Natural killer cell (primary cell): ENCODE measurements around the gene PHEX. TPM values are rescaled to one million over a fixed set of nuclear protein-coding genes. Genes with fewer than 3 reads are reported as not detected.

Experiments
- ATAC-seq, 3 donors: fragments of 150-1000 bp in 2 of 3; fragments of 200-7000 bp in 1 of 3; cut with Tn5 transposase; 1 replicate in 1 of 3; 2 replicates in 2 of 3; pipeline ENCODE4 v1.10.0; 2021; ENCODE audit warnings: mild to moderate bottlenecking in 2 of 3, moderate library complexity in 2 of 3
- DNase-seq, 2 donors: peaks; one replicate each; pipeline versions ENCODE4 v3.0.0 to v3.0.0-alpha.2; 2013 to 2021; ENCODE audit warnings: mixed read lengths in 1 of 2
- H3K27ac ChIP-seq: one replicate; pipeline ENCODE4 v1.5.1; 2013; ENCODE audit warnings: mild to moderate bottlenecking, low read length
- H3K27me3 ChIP-seq: one replicate; pipeline ENCODE4 v1.6.1; 2013; ENCODE audit warnings: low read length; ENCODE audit not compliant: control insufficient read depth, insufficient read depth
- H3K36me3 ChIP-seq: one replicate; pipeline ENCODE4 v1.6.1; 2013; ENCODE audit warnings: low read length; ENCODE audit not compliant: control insufficient read depth, insufficient read depth
- H3K4me1 ChIP-seq: one replicate; pipeline ENCODE4 v1.6.1; 2013; ENCODE audit warnings: low read length; ENCODE audit not compliant: control insufficient read depth, insufficient read depth
- H3K4me3 ChIP-seq: one replicate; pipeline ENCODE4 v1.5.1; 2013; ENCODE audit warnings: low read length
- H3K9me3 ChIP-seq: one replicate; pipeline ENCODE4 v1.6.1; 2013; ENCODE audit warnings: low read length; ENCODE audit not compliant: control insufficient read depth, insufficient read depth
- H3K27ac Mint-ChIP-seq, 2 donors: one replicate each; pipeline ENCODE4 v1.8.0; 2022; ENCODE audit warnings: mild to moderate bottlenecking in 2 of 2, mixed read lengths in 2 of 2, moderate library complexity in 1 of 2
- H3K27me3 Mint-ChIP-seq, 2 donors: one replicate each; pipeline ENCODE4 v1.8.0; 2022; ENCODE audit warnings: low read depth in 2 of 2, mixed read lengths in 2 of 2
- H3K36me3 Mint-ChIP-seq: one replicate; pipeline ENCODE4 v1.8.0; 2022; ENCODE audit warnings: mixed read lengths
- H3K4me1 Mint-ChIP-seq, 2 donors: one replicate each; pipeline ENCODE4 v1.8.0; 2022; ENCODE audit warnings: mixed read lengths in 2 of 2
- H3K4me3 Mint-ChIP-seq: one replicate; pipeline ENCODE4 v1.8.0; 2022; ENCODE audit warnings: mild to moderate bottlenecking, moderate library complexity, mixed read lengths
- H3K9me3 Mint-ChIP-seq, 2 donors: one replicate each; pipeline ENCODE4 v1.8.0; 2022; ENCODE audit warnings: mixed read lengths in 2 of 2
- WGBS: methylation state at CpG from one replicate; pipeline ENCODE4 v1.1.7; 2013; ENCODE audit warnings: missing lambda C conversion rate; ENCODE audit not compliant: insufficient coverage; 5-methylcytosine and 5-hydroxymethylcytosine counted together
- intact Hi-C: fragments of 100-400 bp; cut with micrococcal nuclease; formaldehyde crosslinking; loops from one replicate; pipeline ENCODE4 v1.14.2; 2022
- total RNA-seq, 4 donors: library from RNA; stranded (reverse); fragments of 120-200 nt in 1 of 4; gene quantifications; one replicate each; pipeline versions ENCODE4 v1.2.3 to v1.2.4, GENCODE V29; 2013 to 2022
- TF ChIP-seq, protein P1 (sequence below): fragments of 200-600 bp; IDR thresholded peaks from one replicate; pipeline ENCODE4 v1.8.0; 2022; ENCODE audit warnings: antibody characterized with exemption

The PHEX gene
- total RNA-seq, 3 donors from 2014 or later (not counting 1 experiment from before 2014, with no cell fraction given) = 0.10 to 0.54 (median 0.25) TPM

DNA sequence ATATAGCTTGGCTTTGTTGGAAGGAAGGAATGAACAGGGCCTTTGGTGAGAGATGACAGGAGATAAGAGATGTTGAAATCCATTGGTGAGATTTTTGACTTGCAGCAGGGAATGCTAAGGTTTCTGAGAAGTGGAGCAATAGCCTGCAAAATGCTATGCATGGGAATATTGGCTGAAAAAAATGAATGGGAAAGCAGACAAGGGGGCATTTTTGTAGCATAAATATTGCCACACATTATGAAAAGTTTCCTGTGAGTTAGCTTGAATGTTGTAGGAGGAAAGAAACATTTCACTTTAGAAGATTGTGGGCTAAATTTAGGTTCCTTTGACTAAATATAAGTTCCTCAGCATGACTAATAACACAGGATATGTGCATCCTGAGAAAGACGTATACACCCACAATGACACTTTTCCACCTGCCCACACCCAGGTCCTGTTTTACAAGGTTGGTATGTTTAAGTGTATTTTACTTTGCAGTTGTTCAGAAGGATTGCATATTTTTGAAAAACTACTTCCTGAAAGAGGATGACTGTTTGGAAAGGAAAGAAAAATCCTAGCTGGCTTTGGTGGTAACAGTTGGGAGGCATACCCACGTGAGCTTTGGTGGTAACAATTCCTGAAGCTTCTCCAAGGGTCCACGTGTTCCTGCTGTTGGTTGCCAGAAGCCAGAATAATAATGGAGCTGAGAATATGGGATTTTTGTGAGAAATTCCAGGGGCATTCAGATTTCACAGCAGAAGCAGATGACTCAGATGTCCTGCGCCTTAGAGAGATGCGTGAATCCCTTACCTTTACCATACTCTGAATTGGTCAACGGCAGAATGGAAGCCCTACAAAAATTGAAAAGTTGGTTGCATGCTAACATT, 28.5 kb downstream of the PHEX start:
- WGBS = 70% methylated on average over 3 of the region's 6 CpGs
- no peak overlapping the region for H3K27ac ChIP-seq

DNA sequence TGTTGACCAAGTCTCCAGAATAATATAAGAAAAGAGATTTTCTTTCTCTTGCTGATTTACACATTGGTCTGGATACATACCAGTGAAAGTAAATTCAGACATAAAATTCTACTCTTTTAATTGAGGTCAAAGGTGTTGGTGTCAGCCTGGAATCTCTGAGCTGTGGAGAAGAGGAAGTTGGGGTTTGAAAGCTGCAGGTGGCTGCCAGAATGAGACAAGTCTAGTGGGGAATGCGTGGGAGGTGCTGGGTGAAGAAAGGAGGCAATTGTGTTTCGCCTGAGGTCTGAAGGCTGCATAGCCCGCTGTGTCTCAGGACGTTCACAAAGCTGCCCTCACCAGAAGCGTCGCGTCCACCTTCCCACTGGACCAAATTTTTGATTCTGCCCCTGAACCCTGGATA, 31.2 kb downstream of the PHEX start:
- WGBS = 0% methylated on average over 7 of the region's 7 CpGs
- Mint-ChIP-seq H3K27me3 (peaks cover 0 to 8% of the 10 kb centered on the region in 2 donors), H3K4me3 (no peak overlapping the region), H3K36me3 (no peaks in the 10 kb centered on the region), H3K9me3 (no peaks in the 10 kb centered on the region), H3K4me1 (peaks cover 0 to 17% of the 10 kb centered on the region in 2 donors), H3K27ac (no peak overlapping the region)
- Histone ChIP-seq H3K9me3 (no peaks in the 10 kb centered on the region), H3K4me1 (peaks cover 3% of the 10 kb centered on the region), H3K4me3 (no peak overlapping the region), H3K36me3 (no peaks in the 10 kb centered on the region), H3K27ac (peak overlapping the region; percentile 14), H3K27me3 (no peaks in the 10 kb centered on the region)
- ATAC-seq (no peak), DNase-seq (peak in 1 of 2 donors; percentile 4)
- intact Hi-C loops = no loop called here
- TF ChIP-seq, protein P1, sequence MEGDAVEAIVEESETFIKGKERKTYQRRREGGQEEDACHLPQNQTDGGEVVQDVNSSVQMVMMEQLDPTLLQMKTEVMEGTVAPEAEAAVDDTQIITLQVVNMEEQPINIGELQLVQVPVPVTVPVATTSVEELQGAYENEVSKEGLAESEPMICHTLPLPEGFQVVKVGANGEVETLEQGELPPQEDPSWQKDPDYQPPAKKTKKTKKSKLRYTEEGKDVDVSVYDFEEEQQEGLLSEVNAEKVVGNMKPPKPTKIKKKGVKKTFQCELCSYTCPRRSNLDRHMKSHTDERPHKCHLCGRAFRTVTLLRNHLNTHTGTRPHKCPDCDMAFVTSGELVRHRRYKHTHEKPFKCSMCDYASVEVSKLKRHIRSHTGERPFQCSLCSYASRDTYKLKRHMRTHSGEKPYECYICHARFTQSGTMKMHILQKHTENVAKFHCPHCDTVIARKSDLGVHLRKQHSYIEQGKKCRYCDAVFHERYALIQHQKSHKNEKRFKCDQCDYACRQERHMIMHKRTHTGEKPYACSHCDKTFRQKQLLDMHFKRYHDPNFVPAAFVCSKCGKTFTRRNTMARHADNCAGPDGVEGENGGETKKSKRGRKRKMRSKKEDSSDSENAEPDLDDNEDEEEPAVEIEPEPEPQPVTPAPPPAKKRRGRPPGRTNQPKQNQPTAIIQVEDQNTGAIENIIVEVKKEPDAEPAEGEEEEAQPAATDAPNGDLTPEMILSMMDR = no peak

More for the DNA sequence above, 28.5 kb downstream of the PHEX start:
- Histone ChIP-seq H3K4me3 (no peak overlapping the region), H3K4me1 (peaks cover 3% of the 10 kb centered on the region), H3K9me3 (no peaks in the 10 kb centered on the region), H3K27me3 (no peaks in the 10 kb centered on the region), H3K36me3 (no peaks in the 10 kb centered on the region)
- ATAC-seq = no peak
- DNase-seq = no peak
- intact Hi-C loops = no loop called here
- TF ChIP-seq, protein P1 = no peak
- H3K27ac Mint-ChIP-seq = no peak overlapping the region
- no peak overlapping the region for H3K4me3 Mint-ChIP-seq
- H3K36me3 Mint-ChIP-seq = no peaks in the 10 kb centered on the region
- no peaks in the 10 kb centered on the region for H3K9me3 Mint-ChIP-seq
- H3K27me3 Mint-ChIP-seq = peaks cover 0 to 8% of the 10 kb centered on the region in 2 donors
- peaks cover 0 to 17% of the 10 kb centered on the region in 2 donors for H3K4me1 Mint-ChIP-seq

DNA sequence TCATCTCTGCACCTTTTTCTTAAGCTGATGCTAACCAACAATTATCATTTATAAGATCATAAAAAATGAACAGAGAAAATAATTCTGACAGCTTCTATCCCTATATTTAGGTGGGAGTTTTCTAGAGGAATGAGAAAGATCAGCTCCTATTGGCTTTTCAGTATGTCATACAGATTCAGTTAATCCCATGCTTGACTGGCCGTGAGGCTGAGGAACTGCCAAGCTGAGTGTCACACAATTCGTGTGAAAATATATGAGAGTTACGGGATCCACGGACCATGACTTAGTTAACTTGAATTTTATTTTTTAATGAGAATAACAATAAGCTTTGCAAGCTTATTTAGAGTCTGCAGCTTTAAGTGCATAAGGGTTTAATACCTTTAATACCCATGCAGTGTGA, 37.5 kb downstream of the PHEX start:
- ATAC-seq (no peak), DNase-seq (no peak)
- intact Hi-C loops = no loop called here
- TF ChIP-seq, protein P1 = no peak
- Histone ChIP-seq H3K36me3 (no peaks in the 10 kb centered on the region), H3K27ac (no peak overlapping the region), H3K9me3 (no peaks in the 10 kb centered on the region), H3K27me3 (no peaks in the 10 kb centered on the region), H3K4me1 (no peaks in the 10 kb centered on the region), H3K4me3 (no peak overlapping the region)
- Mint-ChIP-seq H3K27me3 (no peaks in the 10 kb centered on the region), H3K36me3 (no peaks in the 10 kb centered on the region), H3K9me3 (no peaks in the 10 kb centered on the region), H3K27ac (no peak overlapping the region), H3K4me3 (no peak overlapping the region), H3K4me1 (no peaks in the 10 kb centered on the region)
- WGBS = 89% methylated on average over 4 of the region's 4 CpGs
